ENCODE results near the gene MED13.
"Not testable (repeated sequence)": the region's sequence is repeated elsewhere in the genome, so short reads cannot be mapped to it uniquely, and the experiment has no call there.

MED13 gene

DNA sequence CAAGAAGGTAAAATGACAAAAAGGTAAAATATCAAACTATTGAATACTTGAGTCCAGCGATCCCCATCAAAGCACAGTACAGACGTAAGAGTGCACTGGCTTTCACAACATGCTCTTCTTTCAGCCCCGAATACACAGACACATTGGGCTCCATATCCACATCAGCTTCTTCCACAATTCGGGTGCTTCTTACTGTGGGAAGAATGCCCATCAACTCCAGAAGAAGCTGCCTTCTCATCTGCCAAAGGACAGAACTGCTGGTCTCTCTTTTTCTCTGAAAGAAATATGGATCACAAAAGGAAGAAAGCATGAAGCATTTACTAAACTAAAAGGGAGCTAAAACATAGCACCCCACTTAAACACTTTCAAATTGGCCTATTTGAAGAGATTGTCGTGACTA, 157.7 kb downstream of the MED13 start:
- DNase-seq (ENCODE audit: low read depth), result no peak

DNA sequence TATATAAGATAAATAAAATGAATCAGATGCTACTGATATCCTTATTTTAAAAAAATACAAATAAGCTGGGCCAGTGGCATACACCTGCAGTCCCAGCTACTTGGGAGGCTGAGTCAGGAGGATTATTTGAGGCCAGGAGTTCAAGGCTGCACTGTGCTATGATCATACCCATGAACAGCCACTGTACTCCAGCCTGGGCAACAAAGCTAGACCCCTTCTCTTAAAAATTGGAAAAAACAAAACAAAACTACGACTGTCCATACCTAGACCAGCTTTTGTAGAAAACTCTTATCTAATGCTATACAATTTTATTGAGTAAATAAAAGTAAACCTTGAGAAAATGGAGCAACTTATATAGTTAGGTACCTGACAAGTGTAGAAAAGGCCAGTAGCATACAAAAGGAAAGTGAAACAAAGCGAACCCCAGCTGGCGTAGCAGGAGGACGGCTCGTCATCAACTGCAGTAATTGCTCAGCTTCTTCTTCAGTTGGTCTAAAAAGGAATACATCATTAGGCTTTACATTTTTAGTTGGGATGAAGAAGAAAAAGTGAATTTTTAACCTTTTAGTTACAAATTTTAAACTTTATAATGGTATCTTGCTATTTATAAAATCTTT, 160.9 kb downstream of the MED13 start:
- DNase-seq (ENCODE audit: low read depth), result no peak

DNA sequence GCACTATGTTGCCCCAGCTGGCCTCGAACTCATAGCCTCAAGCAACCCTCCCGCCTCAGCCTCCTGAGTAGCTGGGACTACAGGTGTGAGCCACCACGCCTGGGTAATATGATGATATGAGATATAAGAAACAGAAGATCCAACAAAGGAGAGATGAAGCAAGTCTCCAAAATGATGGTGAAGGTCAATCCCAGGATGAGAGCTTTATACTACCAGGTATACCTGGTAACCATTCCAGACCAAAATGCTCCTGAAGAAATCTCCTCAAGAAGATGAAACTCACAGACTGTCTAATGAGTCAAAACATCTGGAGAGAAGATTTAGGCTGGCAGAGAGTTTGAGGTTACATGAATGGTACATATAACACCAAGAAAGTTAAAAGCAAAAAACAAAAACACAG, 161.8 kb downstream of the MED13 start:
- DNase-seq (ENCODE audit: low read depth), result no peak

DNA sequence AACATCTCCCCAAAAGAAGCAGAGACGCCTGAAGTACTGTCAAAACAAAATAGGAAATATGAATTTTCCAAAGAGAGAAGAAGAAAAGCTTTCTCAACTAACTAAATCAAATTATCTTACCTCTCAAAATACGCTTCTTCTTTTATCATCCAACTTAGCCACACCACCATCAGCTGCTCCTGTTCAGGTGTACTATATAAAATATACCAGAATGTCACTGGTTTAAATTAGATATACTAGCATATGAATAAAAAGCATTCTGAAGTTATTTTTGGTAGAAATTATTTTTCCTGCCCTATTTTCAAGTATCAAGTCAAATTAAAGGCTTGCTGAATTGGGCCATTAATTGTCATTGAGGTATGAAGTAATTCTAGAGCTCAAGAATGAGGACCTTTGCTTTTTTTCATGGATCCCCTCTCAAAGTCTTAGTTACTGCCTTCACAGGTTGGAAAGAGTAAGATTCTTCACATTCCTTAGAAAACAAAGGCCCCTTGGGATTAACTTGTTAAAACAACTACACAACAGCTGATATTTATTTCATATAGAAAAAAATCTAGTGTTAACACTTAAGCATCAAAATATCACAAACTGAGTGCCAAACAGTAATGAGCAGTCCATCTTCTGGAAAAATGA, 167.4 kb downstream of the MED13 start:
- DNase-seq (ENCODE audit: low read depth), result no peak

DNA sequence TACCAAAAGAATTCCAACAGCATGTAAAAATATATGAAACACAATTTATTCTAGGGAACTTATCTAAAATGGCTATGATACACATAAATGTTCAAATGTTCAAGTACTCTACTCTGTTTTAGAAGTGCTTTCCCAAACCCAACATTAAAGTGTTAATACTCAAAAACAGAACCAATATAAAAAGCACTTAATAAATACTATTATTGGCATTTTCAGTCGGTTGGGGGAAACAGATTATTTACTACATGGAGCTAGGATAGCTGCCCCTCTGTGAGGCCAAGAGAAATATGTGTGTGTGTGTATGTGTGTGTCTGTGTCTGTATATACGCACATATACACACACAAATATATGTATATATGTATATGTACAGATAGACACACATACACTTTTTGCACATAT, 169.7 kb downstream of the MED13 start:
- DNase-seq (ENCODE audit: low read depth), result no peak

DNA sequence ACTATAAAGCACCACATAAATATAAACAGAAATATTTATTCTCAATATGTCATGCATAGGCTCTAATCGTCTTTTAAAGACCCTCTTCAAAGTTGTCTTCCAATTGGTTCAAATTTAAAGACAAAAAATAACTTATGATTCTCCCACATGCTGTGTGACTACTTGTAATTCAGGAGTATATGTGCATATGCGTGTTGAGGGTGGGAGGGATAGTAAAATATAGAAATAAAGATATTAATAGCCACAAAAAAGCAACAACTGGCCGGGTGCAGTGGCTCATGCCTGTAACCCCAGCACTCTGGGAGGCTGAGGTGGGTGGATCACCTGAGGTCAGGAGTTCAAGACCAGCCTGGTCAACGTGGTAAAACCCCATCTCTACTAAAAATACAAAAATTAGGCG, 170.8 kb downstream of the MED13 start:
- DNase-seq (ENCODE audit: low read depth), result not testable (repeated sequence)

Measured in EH (cell line).